WTC11 (cell line): ENCODE measurements around the gene RPL38. TPM values are rescaled to one million over a fixed set of nuclear protein-coding genes. Genes with fewer than 3 reads are reported as not detected.

Experiments used
- ATAC-seq: fragments of 200-7000 bp; cut with Tn5 transposase; 2 replicates; pipeline ENCODE4 v1.10.0; 2021; ENCODE audit warnings: mild to moderate bottlenecking, moderate library complexity
- CTCF ChIA-PET: fragments of 300-600 bp; sonication (Branson Sonifier 250); formaldehyde crosslinking; loops from one replicate; lab custom pipeline; 2021; ENCODE audit warnings: antibody characterized with exemption; lab: Charles Lee
- POLR2A ChIA-PET: fragments of 350-600 bp; sonication (Branson Sonifier 250); formaldehyde crosslinking; loops from one replicate; lab custom pipeline; 2021; ENCODE audit warnings: antibody characterized with exemption; lab: Charles Lee
- DNase-seq: peaks from one replicate; pipeline ENCODE4 v3.0.0; 2021; ENCODE audit warnings: low spot score
- H3K27ac Mint-ChIP-seq: 2 replicates; pipeline ENCODE4 v1.8.0; 2021; ENCODE audit warnings: mixed read lengths
- H3K27me3 Mint-ChIP-seq: 2 replicates; pipeline ENCODE4 v1.8.0; 2021; ENCODE audit warnings: low read depth, mild to moderate bottlenecking, moderate library complexity, mixed read lengths
- H3K36me3 Mint-ChIP-seq: 2 replicates; pipeline ENCODE4 v1.8.0; 2021; ENCODE audit warnings: mixed read lengths
- H3K4me1 Mint-ChIP-seq: 2 replicates; pipeline ENCODE4 v1.8.0; 2022; ENCODE audit warnings: mixed read lengths
- H3K4me3 Mint-ChIP-seq: 2 replicates; pipeline ENCODE4 v1.8.0; 2021; ENCODE audit warnings: mild to moderate bottlenecking, moderate library complexity, mixed read lengths
- H3K9me3 Mint-ChIP-seq: 2 replicates; pipeline ENCODE4 v1.8.0; 2021; ENCODE audit warnings: mixed read lengths
- CREM ChIP-seq: sonication (generic); formaldehyde crosslinking; IDR thresholded peaks from 2 replicates; pipeline ENCODE4 v1.8.1; 2022; ENCODE audit warnings: mild to moderate bottlenecking, missing genetic modification reagents, moderate library complexity
- ELF4 ChIP-seq: sonication (generic); formaldehyde crosslinking; IDR thresholded peaks from 2 replicates; pipeline ENCODE4 v1.8.1; 2022; ENCODE audit warnings: low read depth, mild to moderate bottlenecking, moderate library complexity, missing genetic modification reagents
- EMX1 ChIP-seq: fragments of 250-450 bp; sonication (Bioruptor Pico); IDR thresholded peaks from 2 replicates; pipeline ENCODE4 v1.8.0; 2021; ENCODE audit warnings: mild to moderate bottlenecking
- FOXP1 ChIP-seq: sonication (generic); formaldehyde crosslinking; IDR thresholded peaks from 2 replicates; pipeline ENCODE4 v1.8.0; 2022; ENCODE audit warnings: missing genetic modification reagents, mild to moderate bottlenecking, moderate library complexity, borderline replicate concordance
- JUN ChIP-seq: sonication (generic); formaldehyde crosslinking; IDR thresholded peaks from 2 replicates; pipeline ENCODE4 v1.8.0; 2023; ENCODE audit warnings: mild to moderate bottlenecking, missing genetic modification reagents
- NR1H2 ChIP-seq: sonication (generic); formaldehyde crosslinking; IDR thresholded peaks from 2 replicates; pipeline ENCODE4 v1.9.0; 2021; ENCODE audit warnings: mild to moderate bottlenecking, moderate library complexity, missing genetic modification reagents
- NR3C1 ChIP-seq: sonication (generic); formaldehyde crosslinking; conservative IDR thresholded peaks from 2 replicates; pipeline ENCODE4 v1.8.1; 2023; ENCODE audit warnings: low read depth, mild to moderate bottlenecking, missing genetic modification reagents
- OVOL2 ChIP-seq: fragments of 250-450 bp; sonication (Bioruptor Pico); IDR thresholded peaks from 2 replicates; pipeline ENCODE4 v1.9.0; 2021; ENCODE audit warnings: mild to moderate bottlenecking, borderline replicate concordance
- SMAD3 ChIP-seq: sonication (generic); formaldehyde crosslinking; IDR thresholded peaks from 2 replicates; pipeline ENCODE4 v1.8.0; 2022; ENCODE audit warnings: missing genetic modification reagents, mild to moderate bottlenecking, borderline replicate concordance
- TCF7 ChIP-seq: sonication (generic); formaldehyde crosslinking; IDR thresholded peaks from 2 replicates; pipeline ENCODE4 v1.8.0; 2022; ENCODE audit warnings: mild to moderate bottlenecking, low read depth, missing genetic modification reagents, moderate library complexity
- TEAD4 ChIP-seq: sonication (generic); formaldehyde crosslinking; IDR thresholded peaks from 2 replicates; pipeline ENCODE4 v1.8.0; 2022; ENCODE audit warnings: mild to moderate bottlenecking, missing genetic modification reagents
- ZBTB21 ChIP-seq: sonication (generic); formaldehyde crosslinking; IDR thresholded peaks from 2 replicates; pipeline ENCODE4 v1.8.1; 2023; ENCODE audit warnings: mild to moderate bottlenecking, missing genetic modification reagents, borderline replicate concordance
- ZNF416 ChIP-seq: fragments of 250-450 bp; sonication (Bioruptor Pico); IDR thresholded peaks from 2 replicates; pipeline ENCODE4 v1.9.0; 2021; ENCODE audit warnings: mild to moderate bottlenecking, inconsistent platforms
- total RNA-seq: library from RNA; stranded (reverse); gene quantifications from 3 replicates; pipeline ENCODE4 v1.2.3, GENCODE V29; 2021
- TF ChIP-seq, protein P1 (sequence below): sonication (generic); formaldehyde crosslinking; conservative IDR thresholded peaks from 2 replicates; pipeline ENCODE4 v1.8.1; 2023; ENCODE audit warnings: mild to moderate bottlenecking, low read depth, missing genetic modification reagents, moderate library complexity
- TF ChIP-seq, protein P2 (sequence below): sonication (generic); formaldehyde crosslinking; IDR thresholded peaks from 2 replicates; pipeline ENCODE4 v1.8.1; 2023; ENCODE audit warnings: mild to moderate bottlenecking, missing genetic modification reagents, moderate library complexity
- TF ChIP-seq, protein P3 (sequence below): sonication (generic); formaldehyde crosslinking; IDR thresholded peaks from 2 replicates; pipeline ENCODE4 v1.8.0; 2023; ENCODE audit warnings: mild to moderate bottlenecking, missing genetic modification reagents
- TF ChIP-seq, protein P4 (sequence below): sonication (generic); formaldehyde crosslinking; IDR thresholded peaks from 2 replicates; pipeline ENCODE4 v1.8.1; 2022; ENCODE audit warnings: mild to moderate bottlenecking, moderate library complexity, missing genetic modification reagents
- TF ChIP-seq, protein P5 (sequence below): sonication (generic); formaldehyde crosslinking; IDR thresholded peaks from 2 replicates; pipeline ENCODE4 v1.8.0; 2023; ENCODE audit warnings: missing genetic modification reagents
- TF ChIP-seq, protein P6 (sequence below): sonication (generic); formaldehyde crosslinking; IDR thresholded peaks from 2 replicates; pipeline ENCODE4 v1.8.1; 2023; ENCODE audit warnings: mild to moderate bottlenecking, moderate library complexity, missing genetic modification reagents

The RPL38 gene
- total RNA-seq, 1 experiment from 2014 or later, result 1,170 TPM

DNA sequence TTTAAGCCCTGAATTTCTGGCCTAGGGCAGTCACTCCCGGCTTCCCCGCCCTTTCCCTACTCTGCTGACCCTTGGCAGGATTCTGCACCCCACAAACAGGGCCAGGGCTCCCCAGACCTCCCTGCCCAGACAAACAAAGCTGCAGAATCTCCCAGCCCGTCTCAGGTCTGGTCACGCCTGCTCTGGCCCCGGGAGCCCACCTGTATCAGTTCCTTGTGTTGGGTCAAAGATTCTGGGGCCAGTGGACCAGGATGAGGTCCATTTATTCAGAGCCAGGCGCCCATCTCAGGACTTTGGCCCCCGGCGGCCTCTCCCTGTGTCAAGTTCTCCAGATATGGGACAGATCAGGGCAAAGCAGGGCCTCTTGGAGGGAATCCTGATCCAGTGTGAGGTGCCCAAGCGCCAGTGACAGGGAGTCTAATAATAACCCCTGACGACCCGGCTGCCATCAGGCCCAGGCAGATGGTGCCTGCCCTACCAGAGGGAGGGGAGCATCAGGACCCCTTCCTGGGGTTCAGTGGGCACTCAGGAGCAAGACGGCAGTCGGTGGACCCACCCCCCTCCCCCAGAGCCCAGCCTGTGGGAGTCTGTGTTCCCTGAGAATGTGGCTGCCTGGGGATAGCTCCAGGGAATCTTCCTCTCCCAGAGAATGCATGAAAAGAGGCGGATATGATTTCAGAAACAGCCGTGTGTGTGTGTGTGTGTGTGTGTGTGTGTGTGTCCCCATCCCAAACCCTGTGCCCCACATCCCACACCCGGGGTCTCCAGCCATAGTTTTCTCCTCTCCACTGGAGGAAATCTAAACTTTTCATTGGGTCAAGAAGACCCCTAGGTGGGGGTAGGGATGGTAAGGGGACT lies 11.2 kb downstream of the RPL38 start:
- no peak overlapping the region for H3K27ac Mint-ChIP-seq
- H3K36me3 Mint-ChIP-seq, result peaks cover 8% of the 10 kb centered on the region; the same call in 1 of the 2 replicates
- peaks cover 37% of the 10 kb centered on the region for H3K27me3 Mint-ChIP-seq
- ATAC-seq, result no peak
- peak overlapping the region; percentile 93 for H3K4me3 Mint-ChIP-seq
- CTCF ChIA-PET, result interaction anchor here (1.0 to 3.2 kb wide), 6 partner anchors 11 to 154 kb away, joined by 3 to 23 read pairs (median 14); partner anchors contain the start of gene RPL38
- TF ChIP-seq SMAD3 (CRISPR knock-in tag), result no peak
- no peak for TF ChIP-seq OVOL2 (CRISPR knock-in tag)
- TF ChIP-seq, protein P1, sequence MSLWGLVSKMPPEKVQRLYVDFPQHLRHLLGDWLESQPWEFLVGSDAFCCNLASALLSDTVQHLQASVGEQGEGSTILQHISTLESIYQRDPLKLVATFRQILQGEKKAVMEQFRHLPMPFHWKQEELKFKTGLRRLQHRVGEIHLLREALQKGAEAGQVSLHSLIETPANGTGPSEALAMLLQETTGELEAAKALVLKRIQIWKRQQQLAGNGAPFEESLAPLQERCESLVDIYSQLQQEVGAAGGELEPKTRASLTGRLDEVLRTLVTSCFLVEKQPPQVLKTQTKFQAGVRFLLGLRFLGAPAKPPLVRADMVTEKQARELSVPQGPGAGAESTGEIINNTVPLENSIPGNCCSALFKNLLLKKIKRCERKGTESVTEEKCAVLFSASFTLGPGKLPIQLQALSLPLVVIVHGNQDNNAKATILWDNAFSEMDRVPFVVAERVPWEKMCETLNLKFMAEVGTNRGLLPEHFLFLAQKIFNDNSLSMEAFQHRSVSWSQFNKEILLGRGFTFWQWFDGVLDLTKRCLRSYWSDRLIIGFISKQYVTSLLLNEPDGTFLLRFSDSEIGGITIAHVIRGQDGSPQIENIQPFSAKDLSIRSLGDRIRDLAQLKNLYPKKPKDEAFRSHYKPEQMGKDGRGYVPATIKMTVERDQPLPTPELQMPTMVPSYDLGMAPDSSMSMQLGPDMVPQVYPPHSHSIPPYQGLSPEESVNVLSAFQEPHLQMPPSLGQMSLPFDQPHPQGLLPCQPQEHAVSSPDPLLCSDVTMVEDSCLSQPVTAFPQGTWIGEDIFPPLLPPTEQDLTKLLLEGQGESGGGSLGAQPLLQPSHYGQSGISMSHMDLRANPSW (CRISPR knock-in tag), result no peak
- no peak for TF ChIP-seq TEAD4 (CRISPR knock-in tag)
- no peak for TF ChIP-seq JUN (CRISPR knock-in tag)
- TF ChIP-seq, protein P2, sequence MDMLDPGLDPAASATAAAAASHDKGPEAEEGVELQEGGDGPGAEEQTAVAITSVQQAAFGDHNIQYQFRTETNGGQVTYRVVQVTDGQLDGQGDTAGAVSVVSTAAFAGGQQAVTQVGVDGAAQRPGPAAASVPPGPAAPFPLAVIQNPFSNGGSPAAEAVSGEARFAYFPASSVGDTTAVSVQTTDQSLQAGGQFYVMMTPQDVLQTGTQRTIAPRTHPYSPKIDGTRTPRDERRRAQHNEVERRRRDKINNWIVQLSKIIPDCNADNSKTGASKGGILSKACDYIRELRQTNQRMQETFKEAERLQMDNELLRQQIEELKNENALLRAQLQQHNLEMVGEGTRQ (CRISPR knock-in tag), result no peak
- no peak for TF ChIP-seq ZBTB21 (CRISPR knock-in tag)
- no peak for TF ChIP-seq NR3C1 (CRISPR knock-in tag)
- no peak for TF ChIP-seq ZNF416
- TF ChIP-seq, protein P3, sequence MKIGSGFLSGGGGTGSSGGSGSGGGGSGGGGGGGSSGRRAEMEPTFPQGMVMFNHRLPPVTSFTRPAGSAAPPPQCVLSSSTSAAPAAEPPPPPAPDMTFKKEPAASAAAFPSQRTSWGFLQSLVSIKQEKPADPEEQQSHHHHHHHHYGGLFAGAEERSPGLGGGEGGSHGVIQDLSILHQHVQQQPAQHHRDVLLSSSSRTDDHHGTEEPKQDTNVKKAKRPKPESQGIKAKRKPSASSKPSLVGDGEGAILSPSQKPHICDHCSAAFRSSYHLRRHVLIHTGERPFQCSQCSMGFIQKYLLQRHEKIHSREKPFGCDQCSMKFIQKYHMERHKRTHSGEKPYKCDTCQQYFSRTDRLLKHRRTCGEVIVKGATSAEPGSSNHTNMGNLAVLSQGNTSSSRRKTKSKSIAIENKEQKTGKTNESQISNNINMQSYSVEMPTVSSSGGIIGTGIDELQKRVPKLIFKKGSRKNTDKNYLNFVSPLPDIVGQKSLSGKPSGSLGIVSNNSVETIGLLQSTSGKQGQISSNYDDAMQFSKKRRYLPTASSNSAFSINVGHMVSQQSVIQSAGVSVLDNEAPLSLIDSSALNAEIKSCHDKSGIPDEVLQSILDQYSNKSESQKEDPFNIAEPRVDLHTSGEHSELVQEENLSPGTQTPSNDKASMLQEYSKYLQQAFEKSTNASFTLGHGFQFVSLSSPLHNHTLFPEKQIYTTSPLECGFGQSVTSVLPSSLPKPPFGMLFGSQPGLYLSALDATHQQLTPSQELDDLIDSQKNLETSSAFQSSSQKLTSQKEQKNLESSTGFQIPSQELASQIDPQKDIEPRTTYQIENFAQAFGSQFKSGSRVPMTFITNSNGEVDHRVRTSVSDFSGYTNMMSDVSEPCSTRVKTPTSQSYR (CRISPR knock-in tag), result no peak
- no peak for TF ChIP-seq TCF7 (CRISPR knock-in tag)
- TF ChIP-seq EMX1 (CRISPR knock-in tag), result no peak
- TF ChIP-seq, protein P4, sequence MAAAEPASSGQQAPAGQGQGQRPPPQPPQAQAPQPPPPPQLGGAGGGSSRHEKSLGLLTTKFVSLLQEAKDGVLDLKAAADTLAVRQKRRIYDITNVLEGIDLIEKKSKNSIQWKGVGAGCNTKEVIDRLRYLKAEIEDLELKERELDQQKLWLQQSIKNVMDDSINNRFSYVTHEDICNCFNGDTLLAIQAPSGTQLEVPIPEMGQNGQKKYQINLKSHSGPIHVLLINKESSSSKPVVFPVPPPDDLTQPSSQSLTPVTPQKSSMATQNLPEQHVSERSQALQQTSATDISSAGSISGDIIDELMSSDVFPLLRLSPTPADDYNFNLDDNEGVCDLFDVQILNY, result no peak
- TF ChIP-seq, protein P5, sequence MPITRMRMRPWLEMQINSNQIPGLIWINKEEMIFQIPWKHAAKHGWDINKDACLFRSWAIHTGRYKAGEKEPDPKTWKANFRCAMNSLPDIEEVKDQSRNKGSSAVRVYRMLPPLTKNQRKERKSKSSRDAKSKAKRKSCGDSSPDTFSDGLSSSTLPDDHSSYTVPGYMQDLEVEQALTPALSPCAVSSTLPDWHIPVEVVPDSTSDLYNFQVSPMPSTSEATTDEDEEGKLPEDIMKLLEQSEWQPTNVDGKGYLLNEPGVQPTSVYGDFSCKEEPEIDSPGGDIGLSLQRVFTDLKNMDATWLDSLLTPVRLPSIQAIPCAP (CRISPR knock-in tag), result no peak
- TF ChIP-seq CREM (CRISPR knock-in tag), result no peak
- TF ChIP-seq ELF4 (CRISPR knock-in tag), result no peak
- TF ChIP-seq, protein P6, sequence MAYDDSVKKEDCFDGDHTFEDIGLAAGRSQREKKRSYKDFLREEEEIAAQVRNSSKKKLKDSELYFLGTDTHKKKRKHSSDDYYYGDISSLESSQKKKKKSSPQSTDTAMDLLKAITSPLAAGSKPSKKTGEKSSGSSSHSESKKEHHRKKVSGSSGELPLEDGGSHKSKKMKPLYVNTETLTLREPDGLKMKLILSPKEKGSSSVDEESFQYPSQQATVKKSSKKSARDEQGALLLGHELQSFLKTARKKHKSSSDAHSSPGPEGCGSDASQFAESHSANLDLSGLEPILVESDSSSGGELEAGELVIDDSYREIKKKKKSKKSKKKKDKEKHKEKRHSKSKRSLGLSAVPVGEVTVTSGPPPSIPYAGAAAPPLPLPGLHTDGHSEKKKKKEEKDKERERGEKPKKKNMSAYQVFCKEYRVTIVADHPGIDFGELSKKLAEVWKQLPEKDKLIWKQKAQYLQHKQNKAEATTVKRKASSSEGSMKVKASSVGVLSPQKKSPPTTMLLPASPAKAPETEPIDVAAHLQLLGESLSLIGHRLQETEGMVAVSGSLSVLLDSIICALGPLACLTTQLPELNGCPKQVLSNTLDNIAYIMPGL (CRISPR knock-in tag), result no peak
- TF ChIP-seq FOXP1 (CRISPR knock-in tag), result no peak
- TF ChIP-seq NR1H2, result no peak
- peaks cover 38% of the 10 kb centered on the region for H3K4me1 Mint-ChIP-seq
- 0 out of 2 replicates have a peak, but pooled peaks cover 3% of the 10 kb centered on the region for H3K9me3 Mint-ChIP-seq
- no peak for DNase-seq
- POLR2A ChIA-PET, result interaction anchor here (0.7 kb wide), 1 partner anchor 216 kb away, joined by 3 read pairs; no protein-coding TSS in a partner anchor
